HG02798 (cell line): ENCODE measurements around the gene ATP8A2.

Experiments used
- ATAC-seq: cut with Tn5 transposase; IDR thresholded peaks from one replicate; pipeline ENCODE4 v1.9.1; 2021; ENCODE audit warnings: mild to moderate bottlenecking; ENCODE audit not compliant: unreplicated experiment, poor library complexity

The ATP8A2 gene

DNA sequence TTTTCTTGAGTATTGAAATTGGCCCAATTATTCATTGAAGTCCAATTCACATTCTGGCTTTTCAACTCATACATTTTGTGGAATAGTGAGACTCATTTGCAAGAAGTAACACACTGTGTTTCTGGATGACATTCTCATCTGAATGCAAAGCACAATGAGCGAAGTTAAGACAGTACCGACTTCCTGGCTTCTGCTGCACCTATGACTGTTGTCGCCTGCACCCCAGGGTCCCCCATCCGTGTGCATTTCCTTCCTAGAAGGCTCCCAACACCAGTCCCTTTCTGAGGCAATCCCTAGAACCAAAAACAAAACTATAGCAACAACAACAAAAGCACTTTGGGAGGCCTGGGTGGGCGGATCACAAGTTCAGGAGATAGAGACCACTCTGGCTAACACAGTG, 496.7 kb downstream of the ATP8A2 start:
- no peak for ATAC-seq

DNA sequence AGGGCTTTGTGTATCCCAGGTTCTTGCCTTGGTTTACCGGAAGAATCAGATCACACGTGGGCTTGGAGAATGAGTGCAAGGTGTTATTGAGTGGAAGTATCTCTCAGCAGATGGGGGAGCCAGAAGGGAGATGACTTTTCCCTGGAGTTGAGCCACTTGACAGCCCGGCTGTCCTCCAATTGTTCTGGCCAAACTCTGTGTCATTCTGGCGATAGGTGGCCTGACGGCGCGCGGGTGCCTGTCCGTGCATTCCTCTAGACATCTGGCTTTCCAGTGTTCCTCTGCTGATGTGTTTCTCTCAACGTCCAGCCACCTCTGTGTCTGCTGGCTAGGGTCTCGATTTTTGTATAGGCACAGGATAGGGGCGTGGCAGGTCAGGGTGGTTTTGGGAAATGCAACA, 498.2 kb downstream of the ATP8A2 start:
- ATAC-seq, result no peak

DNA sequence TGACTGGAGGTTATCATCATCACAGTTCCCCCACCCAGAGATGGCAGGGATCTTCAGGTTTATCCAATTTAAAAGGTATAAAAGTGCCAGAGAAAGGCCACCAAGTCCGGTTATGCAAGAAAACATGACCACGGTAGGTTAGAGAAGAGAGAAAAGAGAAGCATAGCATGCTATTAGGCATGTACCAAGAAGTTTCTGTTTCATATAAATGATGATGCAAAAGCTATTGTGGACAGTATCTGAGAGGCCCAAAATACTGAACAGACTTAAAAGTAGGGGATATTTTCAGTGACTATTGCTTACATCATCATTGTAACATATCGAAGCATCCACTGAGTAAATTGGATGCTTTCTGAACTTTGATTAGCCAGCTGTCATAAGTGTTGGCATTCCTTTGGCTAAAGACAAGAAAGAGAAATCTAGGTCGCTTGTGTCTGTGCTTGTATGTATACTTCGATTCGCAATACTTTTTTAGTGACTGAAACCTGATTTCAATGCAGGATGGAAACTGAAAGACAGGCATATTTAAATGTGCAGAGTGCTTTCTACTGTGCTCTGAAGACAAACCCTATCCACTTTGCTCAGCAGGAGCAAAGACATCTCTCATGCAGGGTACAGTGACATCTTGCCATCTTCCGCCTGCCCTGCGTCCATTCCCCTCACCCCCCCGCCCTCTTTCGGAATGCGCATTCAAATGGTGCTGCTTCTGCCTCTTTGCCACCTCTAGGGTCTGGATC, 499.8 kb downstream of the ATP8A2 start:
- no peak for ATAC-seq

DNA sequence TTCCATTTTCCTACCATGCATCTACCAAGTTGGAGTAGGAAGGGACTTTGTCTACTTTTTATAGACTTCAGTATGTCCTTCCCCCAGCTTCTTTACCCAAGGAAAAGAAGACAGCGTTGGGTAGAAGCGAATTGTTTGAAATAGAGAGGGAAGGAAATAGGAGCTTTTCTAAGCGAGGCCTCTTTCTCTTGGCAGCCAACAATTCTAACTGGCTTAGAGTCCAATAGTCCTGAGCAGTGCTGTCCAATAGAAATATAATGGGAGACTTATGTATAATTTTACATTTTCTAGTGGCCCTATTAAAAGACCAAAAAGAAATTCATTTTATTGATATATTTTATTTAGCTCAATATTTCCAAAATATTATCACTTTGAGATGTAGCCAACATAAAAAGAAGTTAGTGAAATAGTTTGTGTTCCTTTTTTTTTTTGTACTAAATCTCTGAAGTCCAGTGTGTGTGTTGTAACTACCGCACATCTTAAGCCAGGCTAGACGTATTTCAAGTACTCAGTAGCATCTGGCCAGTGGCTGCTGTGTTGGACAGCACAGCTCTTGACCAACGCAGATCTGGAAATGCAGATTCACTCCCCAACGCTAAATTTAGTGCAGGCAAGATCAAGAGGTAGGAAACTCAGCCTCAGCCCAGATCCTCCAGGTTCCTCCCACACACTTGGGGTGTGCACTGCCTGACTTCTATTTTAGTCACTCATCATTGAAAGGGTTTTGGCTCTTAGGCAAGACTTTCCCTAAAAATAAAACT, 500.9 kb downstream of the ATP8A2 start:
- no peak for ATAC-seq

DNA sequence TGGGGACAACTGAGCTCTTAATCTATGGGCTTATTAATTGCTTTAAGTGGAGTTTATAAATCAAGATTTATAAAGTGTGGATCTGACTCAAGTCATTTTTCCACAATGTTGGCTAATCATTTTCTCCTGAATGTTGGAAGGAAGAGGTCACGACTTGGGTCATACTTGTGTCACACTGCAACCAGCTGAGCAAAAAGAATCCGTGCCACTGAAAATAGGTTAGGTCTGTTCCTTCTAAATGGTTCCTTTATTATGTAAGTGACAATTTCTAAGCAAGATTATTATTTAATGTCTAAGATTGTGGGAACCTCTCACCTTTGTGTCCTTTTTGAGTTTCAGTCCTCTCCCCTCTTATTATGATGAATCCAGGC, 501.5 kb downstream of the ATP8A2 start:
- ATAC-seq, result no peak

DNA sequence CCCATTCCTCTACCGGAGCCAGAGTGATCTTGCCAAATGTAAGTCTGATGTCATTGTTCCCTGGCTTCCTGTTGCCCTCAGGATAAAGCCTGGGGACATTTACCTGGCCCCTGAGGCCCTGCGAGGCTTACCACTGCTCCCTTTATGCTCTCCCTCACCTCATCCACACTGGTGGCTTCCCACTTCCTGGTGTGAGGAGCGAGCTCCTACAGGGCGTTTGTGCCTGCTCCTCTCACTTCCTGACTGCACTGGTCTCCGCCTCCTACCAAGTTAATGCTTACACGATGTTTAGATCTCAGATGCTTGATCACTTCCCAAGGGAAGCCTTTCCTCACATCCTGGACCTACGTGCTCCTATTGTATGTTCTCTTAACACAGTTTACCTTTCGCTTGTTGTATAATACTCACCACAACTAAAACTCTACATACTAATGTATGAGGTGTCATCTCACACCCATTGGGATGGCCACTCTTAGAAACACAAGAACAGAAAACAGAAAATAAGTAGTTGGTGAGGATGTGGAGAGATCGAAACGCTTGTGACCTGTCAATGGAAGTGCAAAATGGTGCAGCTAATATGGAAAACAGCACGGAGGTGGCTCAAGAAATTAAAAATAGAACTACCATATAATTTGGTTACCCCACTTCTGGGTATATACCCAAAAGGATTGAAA, 502.4 kb downstream of the ATP8A2 start:
- no peak for ATAC-seq

- no peak for ATAC-seq
Observed at GRCh38 chr13:25874907-25875306, 503.1 kb downstream of the ATP8A2 start.

DNA sequence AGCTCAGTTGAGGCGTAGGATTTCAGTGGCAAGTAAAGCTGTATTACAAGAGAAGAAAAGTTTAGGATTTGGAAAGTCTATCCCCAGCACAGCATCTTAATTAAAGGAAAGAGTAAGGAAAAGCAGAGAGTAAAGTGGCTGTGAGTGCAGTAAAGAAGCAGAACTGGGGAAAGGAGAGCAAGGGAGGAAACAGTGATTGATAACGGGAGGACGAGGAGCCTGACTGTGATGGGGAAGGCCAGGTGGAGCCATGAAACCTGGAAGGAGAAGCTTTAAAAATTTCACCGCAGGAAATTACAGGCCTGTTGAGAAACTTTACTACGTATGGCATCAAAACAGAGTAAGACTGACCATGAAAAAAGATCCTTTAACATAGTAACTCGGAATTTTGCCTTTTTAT, 504.5 kb downstream of the ATP8A2 start:
- ATAC-seq, result no peak

GRCh38 chr13:25879466-25879865, 507.7 kb downstream of the ATP8A2 start:
- ATAC-seq, result no peak

DNA sequence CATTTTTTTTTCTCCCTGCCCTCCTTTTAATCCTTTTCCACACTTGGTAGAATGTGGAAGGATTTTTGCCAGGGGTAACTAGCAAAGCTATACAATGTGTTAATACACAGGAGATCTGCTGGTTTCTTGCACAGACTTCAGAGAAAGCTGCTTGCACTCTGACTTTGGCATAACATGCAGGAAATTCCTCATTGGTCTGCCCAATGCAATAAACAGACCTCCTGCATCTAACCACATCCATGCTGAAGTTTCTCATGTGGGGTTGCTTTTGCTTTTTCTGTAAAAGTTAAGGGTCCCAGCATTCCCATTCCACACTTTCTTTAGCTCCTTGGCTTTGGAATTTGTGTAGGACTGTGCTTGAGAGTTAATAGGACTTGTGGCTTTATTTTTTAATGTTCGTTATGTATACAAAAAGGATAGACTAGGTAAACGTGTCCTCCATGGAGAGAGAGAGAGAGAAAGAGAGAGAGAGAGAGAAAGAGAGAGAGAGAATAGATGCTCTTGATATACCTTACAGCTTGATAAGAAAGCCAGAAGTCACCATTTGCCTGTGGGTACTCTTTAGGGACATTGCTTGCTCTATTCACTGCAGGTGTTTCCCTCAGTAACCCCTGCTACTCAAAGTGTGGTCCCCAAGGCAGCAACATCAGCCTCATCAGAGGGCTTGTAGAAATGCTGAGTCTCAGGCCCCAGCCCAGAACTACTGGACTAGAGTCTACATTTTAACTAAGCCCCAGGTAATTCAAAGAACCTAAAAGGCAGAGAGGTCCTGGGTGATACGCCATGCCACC, 509.6 kb downstream of the ATP8A2 start:
- no peak for ATAC-seq

DNA sequence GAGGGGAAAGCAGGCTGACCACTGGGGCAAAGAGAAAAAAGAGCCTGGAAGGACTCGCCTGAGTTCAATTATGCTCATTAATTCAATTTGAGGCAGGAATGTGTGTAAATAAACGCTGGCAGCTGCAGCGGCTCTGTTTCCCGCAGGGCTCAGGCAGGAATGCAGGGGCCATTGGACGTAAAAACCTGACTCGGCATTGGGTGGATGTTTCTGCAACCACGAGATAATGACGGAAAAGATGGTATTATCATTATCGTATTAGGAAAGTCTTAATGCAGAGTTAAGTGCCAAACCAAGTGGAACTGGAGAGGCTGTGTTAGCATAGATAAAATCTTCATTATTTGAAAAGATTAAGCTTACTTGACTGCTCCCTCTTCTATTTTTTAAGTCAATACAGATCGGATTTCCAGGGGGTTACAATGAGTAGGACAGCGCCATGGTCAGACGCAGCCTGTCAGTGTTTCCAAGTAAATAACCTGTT, 510.2 kb downstream of the ATP8A2 start:
- no peak for ATAC-seq

DNA sequence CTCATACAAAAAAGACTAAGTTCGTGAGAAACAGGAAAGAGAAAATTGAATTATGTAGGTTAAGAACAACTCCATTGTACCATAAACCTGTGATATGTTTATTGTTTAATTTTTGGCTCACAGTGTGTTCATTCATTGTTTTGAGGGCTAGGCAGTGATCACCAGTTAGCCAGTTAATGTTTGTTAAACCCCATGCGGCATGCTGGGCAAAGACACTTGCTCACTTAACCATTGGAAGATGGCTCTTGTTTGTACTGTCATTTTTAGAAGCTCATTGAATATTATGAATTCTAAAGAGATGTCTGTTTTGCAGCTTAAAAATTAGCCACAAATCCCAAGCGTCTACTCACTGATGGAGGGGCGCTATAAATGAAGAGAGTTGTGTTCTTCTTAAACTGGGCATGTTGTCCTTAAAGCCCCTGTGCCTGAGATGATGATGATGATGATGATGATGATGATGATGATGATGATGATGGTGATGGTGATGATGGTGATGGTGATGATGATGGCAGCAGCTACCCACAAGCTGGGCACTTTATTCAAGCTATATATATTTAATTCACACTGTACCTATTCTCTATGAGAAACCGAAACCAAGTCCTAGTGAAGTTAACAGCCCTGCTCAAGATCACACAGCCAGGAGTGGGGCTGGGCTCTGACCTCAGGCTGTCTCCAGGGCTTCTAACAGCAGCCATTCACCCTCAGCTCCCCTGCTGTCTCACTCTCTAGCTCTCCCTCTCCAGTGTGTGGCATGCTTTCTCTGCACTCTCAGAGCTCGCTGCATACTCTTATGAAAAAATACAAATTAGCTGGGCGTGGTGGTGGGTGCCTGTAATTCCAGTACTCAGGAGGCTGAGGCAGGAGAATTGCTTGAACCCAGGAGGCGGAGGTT, 510.9 kb downstream of the ATP8A2 start:
- no peak for ATAC-seq

DNA sequence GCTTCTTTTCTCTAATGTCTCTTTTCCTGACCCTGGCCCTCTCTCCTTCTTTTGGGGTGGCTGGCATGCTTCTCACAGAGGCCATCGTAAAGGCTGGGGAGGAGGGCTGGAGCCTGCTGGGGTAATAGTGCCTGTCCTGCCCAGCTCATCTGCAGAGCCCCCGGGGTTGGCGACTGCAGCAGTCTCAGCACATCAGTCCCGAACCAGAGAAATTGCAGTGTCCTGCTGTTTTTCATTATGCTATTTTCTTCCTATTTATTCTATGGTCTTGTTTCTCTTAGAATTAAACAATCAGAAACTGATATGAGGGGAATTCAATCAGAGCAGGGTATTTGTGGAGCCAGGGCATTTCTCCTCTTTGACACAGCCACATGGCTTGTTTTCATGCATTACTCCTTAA, 513.6 kb downstream of the ATP8A2 start:
- no peak for ATAC-seq

DNA sequence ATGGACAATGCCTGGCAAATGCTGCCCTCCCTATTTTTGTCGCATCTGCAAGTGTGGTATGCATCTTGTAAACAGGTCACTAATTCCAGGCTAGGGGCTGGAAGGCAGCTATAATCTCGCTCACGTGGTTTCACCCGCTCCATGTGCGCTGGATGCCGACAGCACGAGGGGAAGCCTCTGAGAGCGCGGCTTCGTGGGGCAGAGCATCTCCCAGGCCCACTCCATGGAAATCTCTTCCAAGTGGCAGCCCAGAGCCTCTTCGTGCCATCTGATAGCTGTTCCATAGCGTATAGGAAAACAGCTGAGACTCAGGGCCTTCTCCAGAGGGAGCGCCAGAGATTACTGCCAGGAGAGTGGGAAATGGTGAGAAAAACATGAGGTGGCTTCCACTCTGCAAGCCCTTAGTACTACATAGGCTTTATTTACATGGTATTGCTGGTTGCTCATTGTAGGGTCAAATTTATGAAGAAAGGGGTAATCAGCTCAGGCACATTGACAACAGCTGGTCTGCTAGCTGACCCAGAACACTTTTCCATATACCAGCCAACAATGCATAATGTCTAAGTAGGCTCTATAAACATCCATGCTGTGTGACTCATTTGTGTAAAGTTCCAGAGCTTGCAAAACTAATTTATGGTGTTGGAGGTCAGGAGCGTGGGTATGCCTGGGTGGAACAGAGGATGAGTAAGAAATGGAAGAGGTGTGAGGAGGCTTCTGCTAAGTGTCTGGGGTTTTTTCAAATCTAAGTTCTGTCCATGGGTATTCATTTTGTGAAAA, 514.9 kb downstream of the ATP8A2 start:
- no peak for ATAC-seq

DNA sequence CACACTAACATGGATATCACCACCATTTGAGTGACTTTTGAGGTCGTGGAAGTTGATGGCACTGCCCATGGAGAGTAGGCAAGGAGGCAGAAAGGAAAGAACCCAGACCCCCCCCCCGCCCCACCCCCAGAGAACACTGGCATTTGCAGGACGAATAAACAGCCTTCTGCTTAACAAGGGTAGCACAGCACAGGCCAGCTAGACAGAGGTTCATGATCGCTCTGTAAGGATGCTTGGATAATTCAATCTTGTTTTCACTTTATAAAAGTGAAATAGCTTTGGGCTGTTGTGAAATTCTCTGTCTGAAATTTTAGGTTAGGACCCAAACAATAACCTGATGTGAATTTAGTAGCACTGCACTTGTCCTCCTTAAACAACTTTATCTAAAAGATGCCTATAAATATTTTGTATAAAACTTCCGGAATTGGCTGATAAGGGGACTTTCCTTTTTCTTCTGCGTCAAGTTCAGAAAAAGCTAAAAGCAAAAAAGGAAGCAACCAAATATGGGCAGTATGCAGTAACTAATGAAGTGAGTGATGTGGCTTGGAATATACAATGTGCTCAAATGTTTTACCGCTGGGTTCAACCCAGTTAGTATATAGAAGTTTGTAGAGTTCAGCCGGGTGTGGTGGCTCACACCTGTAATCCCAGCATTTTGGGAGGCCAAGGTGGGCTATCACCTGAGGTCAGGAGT, 516.3 kb downstream of the ATP8A2 start:
- ATAC-seq, result no peak

- ATAC-seq, result no peak
Observed at GRCh38 chr13:25890671-25891212, 519.0 kb downstream of the ATP8A2 start.

- ATAC-seq, result no peak
Observed at GRCh38 chr13:25898991-25899390, 527.2 kb downstream of the ATP8A2 start.

DNA sequence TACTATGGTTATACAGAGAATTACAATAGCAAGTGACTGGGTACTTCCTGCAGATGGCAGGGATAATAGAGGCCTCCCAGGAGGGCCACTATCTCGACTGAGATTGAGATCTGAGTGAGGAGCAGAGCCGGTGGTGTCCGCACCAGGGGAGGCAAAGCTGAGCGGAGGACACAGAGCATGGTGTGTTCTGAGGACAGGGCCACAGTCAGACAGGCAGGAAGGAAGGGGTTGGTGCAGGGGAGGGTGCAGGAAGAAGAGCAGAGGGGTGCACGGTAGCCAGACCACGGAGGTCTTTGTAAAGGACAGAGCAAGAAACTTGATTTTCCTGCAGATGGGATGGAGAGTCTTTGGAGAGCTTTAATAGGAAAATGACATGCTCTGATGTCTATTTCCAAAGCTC, 527.7 kb downstream of the ATP8A2 start:
- no peak for ATAC-seq
